Activated CD4-positive, alpha-beta T cell treated with anti-CD3 and anti-CD28 coated beads, Interleukin-2, amount 10 ng/mL, durations not matched to agents 7 days and 5 days (primary cell): ENCODE data around the gene ARHGEF7. TPM values are rescaled to one million over a fixed set of nuclear protein-coding genes. Genes with fewer than 3 reads are reported as not detected.

Source experiments
- CTCF ChIA-PET: fragments of 350-600 bp; sonication (Branson Sonifier 250); formaldehyde crosslinking; loops from one replicate; lab custom pipeline; 2021; ENCODE audit warnings: antibody characterized with exemption; lab: Charles Lee
- POLR2A ChIA-PET: fragments of 350-600 bp; sonication (Branson Sonifier 250); formaldehyde crosslinking; loops from one replicate; lab custom pipeline; 2021; ENCODE audit warnings: antibody characterized with exemption; lab: Charles Lee
- DNase-seq: peaks from one replicate; pipeline ENCODE4 v3.0.0-alpha.2; 2020
- H3K27ac Mint-ChIP-seq: one replicate; pipeline ENCODE4 v1.8.0; 2021; ENCODE audit warnings: mild to moderate bottlenecking, moderate library complexity, mixed read lengths
- H3K27me3 Mint-ChIP-seq: one replicate; pipeline ENCODE4 v1.8.0; 2021; ENCODE audit warnings: mixed read lengths
- H3K36me3 Mint-ChIP-seq: one replicate; pipeline ENCODE4 v1.8.0; 2021; ENCODE audit warnings: low read depth, mixed read lengths
- H3K4me1 Mint-ChIP-seq: one replicate; pipeline ENCODE4 v1.8.0; 2021; ENCODE audit warnings: mixed read lengths
- H3K4me3 Mint-ChIP-seq: one replicate; pipeline ENCODE4 v1.8.0; 2021; ENCODE audit warnings: mild to moderate bottlenecking, moderate library complexity, mixed read lengths
- H3K9me3 Mint-ChIP-seq: one replicate; pipeline ENCODE4 v1.8.0; 2021; ENCODE audit warnings: mixed read lengths
- total RNA-seq, 2 experiments: library from RNA; stranded (reverse); gene quantifications; one replicate each; pipeline ENCODE4 v1.2.3, GENCODE V29; 2021

Gene ARHGEF7
- total RNA-seq, 2 experiments from 2014 or later = 64.5 to 72.2 TPM

DNA sequence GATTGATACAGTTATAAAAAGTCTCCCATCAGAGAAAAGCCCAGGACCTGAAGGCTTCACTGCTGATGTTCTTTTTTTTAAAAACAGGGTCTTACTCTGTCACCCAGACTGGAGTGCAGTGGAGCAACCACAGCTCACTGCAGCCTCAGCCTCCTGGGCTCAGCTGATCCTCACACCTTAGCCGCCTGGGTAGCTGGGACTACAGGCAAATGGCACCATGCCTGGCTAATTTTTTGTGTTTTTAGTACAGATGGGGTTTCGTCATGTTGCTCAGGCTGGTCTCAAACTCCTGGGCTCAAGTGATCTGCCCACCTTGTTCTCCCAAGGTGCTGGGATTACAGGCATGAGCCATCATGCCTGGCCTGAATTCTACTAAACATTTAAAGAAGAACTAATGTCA, 238.4 kb downstream of the ARHGEF7 start:
- H3K27me3 Mint-ChIP-seq = peaks cover 17% of the 10 kb centered on the region
- CTCF ChIA-PET = no interaction called here
- POLR2A ChIA-PET = no interaction called here

DNA sequence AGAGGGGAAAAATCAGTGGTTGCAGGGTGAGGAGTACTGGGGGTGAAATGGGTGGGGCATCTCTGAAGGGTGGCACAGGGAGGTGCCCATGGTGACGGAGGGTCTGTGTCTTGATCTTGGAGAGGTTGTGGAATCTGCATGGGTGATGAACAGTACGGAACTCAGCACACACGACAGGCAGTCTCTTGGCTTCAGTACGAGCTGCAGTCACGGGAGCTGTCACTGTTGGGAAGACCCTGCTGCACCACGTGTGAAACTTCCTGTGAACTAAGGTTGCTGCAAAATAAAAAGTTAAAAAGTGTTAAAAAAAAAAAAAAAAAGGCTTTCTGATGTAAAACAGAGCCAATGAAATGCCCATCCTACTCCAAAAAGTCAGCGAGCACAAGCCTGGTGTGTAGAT, 239.7 kb downstream of the ARHGEF7 start:
- Mint-ChIP-seq H3K27me3 (peaks cover 17% of the 10 kb centered on the region), H3K36me3 (no peaks in the 10 kb centered on the region), H3K27ac (no peak overlapping the region), H3K4me1 (no peaks in the 10 kb centered on the region), H3K4me3 (no peak overlapping the region), H3K9me3 (no peaks in the 10 kb centered on the region)
- POLR2A ChIA-PET = no interaction called here
- CTCF ChIA-PET = no interaction called here
- DNase-seq = no peak

More for the DNA sequence above, 238.4 kb downstream of the ARHGEF7 start:
- DNase-seq = no peak
- Mint-ChIP-seq H3K4me1 (no peaks in the 10 kb centered on the region), H3K4me3 (no peak overlapping the region), H3K27ac (no peak overlapping the region), H3K36me3 (no peaks in the 10 kb centered on the region), H3K9me3 (no peaks in the 10 kb centered on the region)

Other genes with a start within 250 kb of the ARHGEF7 start
- gene ANKRD10, start 200.2 kb upstream of the ARHGEF7 start, total RNA-seq = 100 to 1,000 TPM; 101 to 111 TPM
- gene TEX29, start 205.3 kb downstream of the ARHGEF7 start, total RNA-seq = under 1 TPM; 0.52 to 0.83 TPM